Urinary bladder (tissue), 4 donors: Measurements from ENCODE around the gene SPOP. TPM values are rescaled to one million over a fixed set of nuclear protein-coding genes. Genes with fewer than 3 reads are reported as not detected.

Source experiments
- DNase-seq: peaks from one replicate; pipeline ENCODE4 v3.0.0-alpha.2; 2015; ENCODE audit errors: extremely low spot score
- H3K27ac ChIP-seq: one replicate; pipeline ENCODE4 v1.5.1; 2013; ENCODE audit warnings: low read depth, mild to moderate bottlenecking, moderate library complexity
- H3K36me3 ChIP-seq: one replicate; pipeline ENCODE4 v1.6.1; 2013; ENCODE audit warnings: mild to moderate bottlenecking, moderate library complexity; ENCODE audit not compliant: insufficient read depth
- H3K4me1 ChIP-seq: one replicate; pipeline ENCODE4 v1.6.1; 2013; ENCODE audit warnings: mild to moderate bottlenecking, moderate library complexity; ENCODE audit not compliant: insufficient read depth
- H3K4me3 ChIP-seq: one replicate; pipeline ENCODE4 v1.5.1; 2013; ENCODE audit warnings: low read depth, low read length
- WGBS: extraction: QIAGEN DNeasy Blood & Tissue Kit; methylation state at CpG from one replicate; pipeline ENCODE4 v1.1.7; 2013; 5-methylcytosine and 5-hydroxymethylcytosine counted together
- polyA plus RNA-seq: library from polyadenylated mRNA; stranded (reverse); fragments of 200-250 nt; gene quantifications from one replicate; pipeline ENCODE4 v1.2.3, GENCODE V29; 2013
- total RNA-seq: library from RNA; depleted of rRNA; stranded (reverse); fragments of >200 nt; gene quantifications from one replicate; pipeline ENCODE4 v1.2.3, GENCODE V29; 2014
- donor health status: healthy with polysubstance abuse.
- donor health status: healthy.

The SPOP gene
- total and polyA plus RNA-seq, 2 donors: 92.4 to 174 TPM

DNA sequence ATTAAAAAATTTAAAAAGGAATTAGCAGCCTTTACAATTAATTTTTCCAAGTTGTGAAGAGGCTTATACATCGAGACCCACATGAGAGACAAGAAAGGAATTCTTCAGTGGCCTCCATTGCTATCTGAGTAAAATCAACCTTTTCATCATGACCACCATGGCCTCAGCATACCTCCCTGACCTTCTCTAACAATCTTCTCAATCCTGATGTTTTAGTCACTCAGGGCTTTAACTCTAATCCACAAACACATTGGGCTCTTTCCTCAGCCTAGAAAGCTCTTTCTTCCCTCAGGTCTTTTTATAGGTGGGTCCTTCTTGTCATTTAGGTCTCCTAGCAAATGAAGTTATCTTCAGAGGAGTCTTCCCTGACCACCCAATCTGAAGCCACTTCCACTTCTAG lies 46.4 kb downstream of the SPOP start:
- Histone ChIP-seq H3K27ac (no peak overlapping the region), H3K4me3 (no peak overlapping the region), H3K4me1 (peaks cover 2% of the 10 kb centered on the region), H3K36me3 (no peaks in the 10 kb centered on the region)
- WGBS: 95% methylated on average over 1 of the region's 1 CpG
- no peak for DNase-seq

DNA sequence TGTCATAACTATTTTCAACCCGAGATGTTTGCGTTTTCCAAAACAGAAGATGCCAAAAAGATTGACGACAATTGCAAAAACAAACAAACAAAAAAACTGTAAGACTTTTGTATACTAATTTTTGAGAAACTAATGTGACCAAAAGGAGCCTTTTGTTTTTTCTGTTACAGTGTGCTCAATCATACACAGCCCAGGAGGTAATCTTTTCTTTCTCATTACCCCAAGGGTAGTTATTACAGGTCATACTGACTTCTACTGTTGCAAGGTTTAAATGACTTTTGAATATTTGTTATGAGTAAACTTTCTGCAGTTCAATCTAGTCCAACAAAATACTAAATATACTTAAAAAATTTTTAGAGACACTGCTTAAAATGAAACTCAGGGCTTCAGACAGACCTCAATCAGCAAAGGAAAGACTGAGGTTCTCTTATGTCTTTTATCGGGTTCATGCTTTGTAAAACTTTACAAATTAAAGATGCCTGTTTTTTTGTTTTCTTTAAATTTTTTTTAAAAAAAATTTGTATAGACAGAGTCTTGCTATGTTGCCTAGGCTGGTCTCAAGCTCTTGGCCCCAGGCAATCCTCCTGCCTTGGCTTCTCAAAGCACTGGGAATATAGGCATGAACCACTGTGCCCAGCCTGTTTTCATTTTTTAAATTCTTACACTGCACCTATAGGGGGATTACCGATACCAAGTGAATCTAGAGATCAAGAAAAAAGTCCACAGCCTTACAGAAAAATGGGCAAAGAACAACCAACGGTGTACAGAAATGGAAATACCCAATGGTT lies 47.6 kb downstream of the SPOP start:
- no peaks in the 10 kb centered on the region for H3K36me3 ChIP-seq
- DNase-seq: no peak
- H3K4me3 ChIP-seq: no peak overlapping the region
- H3K4me1 ChIP-seq: peaks cover 2% of the 10 kb centered on the region
- 60% methylated on average over 6 of the region's 6 CpGs for WGBS
- no peak overlapping the region for H3K27ac ChIP-seq

DNA sequence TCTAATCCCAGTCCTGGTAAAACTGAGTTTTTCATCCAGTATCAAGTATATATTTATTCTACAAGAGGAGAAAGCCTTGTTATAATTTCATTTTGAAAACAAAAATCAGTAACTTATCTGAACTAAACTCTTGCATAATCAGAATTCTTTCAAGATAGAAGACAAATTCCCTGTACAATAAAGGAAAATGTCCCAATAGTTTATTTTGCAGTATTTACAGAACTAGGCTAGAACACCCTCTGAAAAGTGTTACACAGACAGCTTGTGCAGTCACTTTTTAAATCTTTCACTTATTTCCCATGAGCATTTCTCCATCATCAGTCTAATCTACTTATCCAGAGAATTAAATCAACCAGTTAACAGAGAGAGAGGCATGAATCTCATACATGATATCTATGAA lies 48.5 kb downstream of the SPOP start:
- Histone ChIP-seq H3K4me1 (peaks cover 2% of the 10 kb centered on the region), H3K36me3 (no peaks in the 10 kb centered on the region), H3K27ac (peak overlapping the region; percentile 38), H3K4me3 (no peak overlapping the region)
- DNase-seq: no peak

DNA sequence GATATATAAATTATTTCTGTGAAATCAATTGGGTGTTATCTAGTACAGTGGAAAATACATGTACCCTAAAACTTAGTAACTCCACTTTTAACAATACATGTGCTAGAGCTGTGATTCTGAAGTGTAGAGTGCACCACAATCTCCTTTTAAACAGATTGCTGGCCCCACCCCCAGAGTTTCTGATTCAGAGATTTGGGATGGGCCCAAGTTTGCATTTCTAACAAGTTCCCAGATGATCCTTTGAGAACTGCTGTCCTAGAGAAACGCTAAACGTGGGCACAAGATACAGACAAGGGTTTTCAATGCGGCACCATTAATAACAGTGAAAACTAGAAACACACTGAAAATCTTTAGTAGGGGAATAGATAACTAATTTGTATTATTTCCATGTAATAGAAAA lies 53.0 kb downstream of the SPOP start:
- Histone ChIP-seq H3K4me1 (peaks cover 2% of the 10 kb centered on the region), H3K27ac (no peak overlapping the region)
- WGBS: 26% methylated on average over 3 of the region's 3 CpGs

DNA sequence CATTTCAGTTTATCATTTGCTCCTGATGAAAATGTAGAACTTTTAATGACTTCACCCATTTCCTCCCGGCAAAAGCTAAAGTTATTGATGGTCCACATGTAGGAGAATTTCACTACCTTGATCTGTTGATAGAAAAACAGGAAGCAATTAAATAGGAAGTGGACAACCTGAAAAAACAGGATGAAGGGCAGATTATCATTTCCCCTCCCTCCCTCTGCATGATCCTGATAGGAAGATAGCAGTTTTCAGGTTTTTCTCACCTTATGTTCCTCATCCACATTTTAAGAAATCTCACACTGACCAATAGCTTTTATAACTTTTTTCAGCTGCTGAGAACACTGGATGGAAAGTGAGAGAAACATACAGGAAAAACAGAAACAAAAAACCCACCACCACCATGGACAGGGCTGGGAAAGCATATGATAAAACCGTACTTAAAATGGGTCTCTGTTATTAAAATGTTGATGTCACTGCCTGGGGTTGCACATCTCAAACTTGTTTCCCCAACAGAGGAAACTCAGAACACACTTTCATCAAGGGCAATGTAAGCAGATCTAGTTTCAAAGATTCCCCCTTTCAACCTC lies 55.9 kb downstream of the SPOP start:
- Histone ChIP-seq H3K27ac (no peak overlapping the region), H3K4me1 (no peaks in the 10 kb centered on the region), H3K4me3 (no peak overlapping the region), H3K36me3 (peaks cover 12% of the 10 kb centered on the region)
- no peak for DNase-seq
- whole genome bisulfite sequencing: 51% methylated on average over 2 of the region's 2 CpGs

More for the DNA sequence above, 53.0 kb downstream of the SPOP start:
- H3K36me3 ChIP-seq: peaks cover 7% of the 10 kb centered on the region
- no peak for DNase-seq
- no peak overlapping the region for H3K4me3 ChIP-seq

DNA sequence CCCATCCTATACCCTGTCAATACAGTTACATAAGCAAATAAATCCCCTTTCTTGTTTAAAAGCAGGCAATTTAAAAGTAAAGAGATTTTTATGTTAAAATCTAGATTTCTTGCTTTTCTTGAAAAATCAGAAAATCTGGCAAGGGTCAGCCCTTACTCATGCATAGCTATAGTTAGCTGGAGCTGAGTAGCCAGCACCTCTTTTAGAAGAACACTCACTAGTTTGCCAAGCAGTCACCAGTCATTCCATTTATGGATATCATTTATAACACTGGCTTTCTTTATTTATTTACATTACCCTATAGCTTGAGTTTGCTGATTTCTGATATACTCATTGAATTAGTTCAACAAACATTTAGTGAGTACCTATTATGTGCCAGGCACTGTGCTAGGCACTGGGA lies 56.5 kb downstream of the SPOP start:
- Histone ChIP-seq H3K4me1 (no peaks in the 10 kb centered on the region), H3K36me3 (peaks cover 12% of the 10 kb centered on the region), H3K27ac (no peak overlapping the region), H3K4me3 (no peak overlapping the region)
- DNase-seq: no peak

DNA sequence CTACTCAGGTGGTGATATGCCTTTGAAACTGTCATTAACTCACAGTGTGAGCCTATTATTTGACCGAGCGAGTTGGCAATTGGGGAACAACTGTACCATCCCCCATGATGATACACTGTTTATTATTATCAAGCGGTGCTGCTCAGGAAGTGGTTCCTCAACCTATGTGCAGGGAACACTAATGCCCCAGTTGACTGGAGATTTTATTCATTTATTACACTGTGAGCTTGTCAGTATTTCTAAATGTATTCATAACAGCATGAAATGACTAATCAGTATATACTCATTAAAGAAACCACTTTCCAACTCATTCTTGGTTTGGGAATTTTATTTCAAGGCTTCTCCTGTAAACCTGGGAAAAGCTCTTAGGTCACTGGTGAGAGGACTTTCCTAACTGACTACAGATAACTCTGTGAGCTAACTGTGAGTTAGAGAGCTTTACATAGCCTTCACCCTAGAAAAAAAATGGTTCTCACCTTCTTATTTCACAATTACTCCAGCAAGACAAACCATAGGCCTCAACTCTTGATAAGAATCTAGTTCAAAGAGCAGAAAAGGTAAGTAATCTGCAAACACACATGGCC lies 59.8 kb downstream of the SPOP start:
- H3K36me3 ChIP-seq: peaks cover 10% of the 10 kb centered on the region
- 80% methylated on average over 3 of the region's 3 CpGs for WGBS
- H3K4me3 ChIP-seq: no peak overlapping the region
- H3K27ac ChIP-seq: no peak overlapping the region
- no peaks in the 10 kb centered on the region for H3K4me1 ChIP-seq
- no peak for DNase-seq

DNA sequence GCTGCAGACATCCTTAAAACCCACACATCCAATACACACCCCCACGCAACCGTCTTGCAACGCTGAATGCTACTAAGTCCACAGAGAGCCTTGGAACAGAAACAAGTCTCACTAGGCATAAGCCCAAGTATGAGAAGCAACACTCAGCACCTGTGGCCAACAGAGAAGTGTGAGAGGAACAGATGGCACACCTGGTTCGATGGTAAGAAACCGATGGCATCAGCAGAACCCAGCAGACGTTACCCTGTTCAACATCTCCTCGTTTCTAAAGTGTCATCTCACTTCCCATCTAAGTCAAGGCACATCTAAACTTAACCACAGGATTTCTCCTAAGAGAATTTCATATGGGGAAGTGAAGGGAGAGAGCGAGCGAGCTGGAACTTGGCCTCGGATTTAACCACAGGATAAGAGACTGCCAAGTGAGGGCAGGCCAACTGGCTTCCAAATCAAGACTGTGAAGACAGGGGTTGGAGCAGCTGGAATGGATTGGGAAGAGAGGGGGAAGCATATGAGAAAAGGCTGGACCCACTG lies 61.2 kb downstream of the SPOP start:
- no peak overlapping the region for H3K4me3 ChIP-seq
- 21% methylated on average over 10 of the region's 10 CpGs for WGBS
- no peak for DNase-seq
- H3K27ac ChIP-seq: no peak overlapping the region
- H3K36me3 ChIP-seq: peaks cover 8% of the 10 kb centered on the region
- no peaks in the 10 kb centered on the region for H3K4me1 ChIP-seq

DNA sequence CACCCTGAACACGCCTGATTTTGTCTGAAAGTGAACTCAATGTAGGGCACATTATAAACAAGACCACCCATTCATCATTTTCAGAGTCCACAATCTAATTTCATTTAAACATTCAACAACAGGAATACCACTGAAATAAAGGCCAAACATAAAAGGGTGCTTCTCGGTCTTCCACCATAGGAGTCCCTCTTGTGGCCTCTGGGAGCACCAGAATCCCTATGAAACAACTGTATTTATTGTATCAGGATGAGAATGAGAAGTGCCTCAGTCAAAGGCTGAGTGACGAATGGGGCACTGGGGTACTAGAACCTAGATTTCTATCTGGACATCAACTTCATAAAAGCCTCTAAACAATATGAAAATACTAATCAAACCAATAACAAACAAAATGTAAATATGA lies 61.8 kb downstream of the SPOP start:
- Histone ChIP-seq H3K4me1 (no peaks in the 10 kb centered on the region), H3K4me3 (no peak overlapping the region), H3K27ac (no peak overlapping the region), H3K36me3 (peaks cover 7% of the 10 kb centered on the region)
- no peak for DNase-seq
- 42% methylated on average over 3 of the region's 3 CpGs for WGBS

DNA sequence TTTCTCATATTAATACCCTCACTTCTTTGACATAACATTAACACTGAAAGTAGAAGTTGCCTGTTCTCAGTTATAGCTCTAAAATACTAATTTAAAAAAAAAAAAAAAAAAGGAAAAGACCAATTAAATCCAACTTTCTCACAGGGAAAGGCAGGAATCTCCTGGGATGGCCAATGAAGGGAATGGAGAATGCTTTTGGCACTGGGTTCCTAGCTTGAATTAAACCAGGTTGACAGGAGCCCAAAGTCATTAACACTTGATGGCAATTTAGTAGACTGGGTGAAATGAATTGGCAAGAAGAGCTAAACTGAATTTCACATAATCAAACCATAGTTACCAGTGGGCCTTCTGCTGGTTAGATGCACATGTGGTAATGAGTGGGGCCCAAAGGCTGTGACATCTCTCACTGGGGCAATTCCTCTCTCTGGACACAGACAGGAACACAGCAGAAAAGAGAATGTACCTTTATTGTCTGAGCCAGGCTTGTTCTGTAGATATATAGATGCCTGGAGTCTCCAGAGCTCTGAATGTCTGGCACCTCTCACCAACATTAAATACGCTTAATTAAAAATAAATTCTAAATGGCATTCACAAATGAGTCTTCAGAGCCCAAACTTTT lies 64.6 kb downstream of the SPOP start:
- H3K4me1 ChIP-seq: no peaks in the 10 kb centered on the region
- H3K4me3 ChIP-seq: no peak overlapping the region
- WGBS: 93% methylated on average over 1 of the region's 1 CpG
- no peak overlapping the region for H3K27ac ChIP-seq
- DNase-seq: no peak
- peaks cover 2% of the 10 kb centered on the region for H3K36me3 ChIP-seq

DNA sequence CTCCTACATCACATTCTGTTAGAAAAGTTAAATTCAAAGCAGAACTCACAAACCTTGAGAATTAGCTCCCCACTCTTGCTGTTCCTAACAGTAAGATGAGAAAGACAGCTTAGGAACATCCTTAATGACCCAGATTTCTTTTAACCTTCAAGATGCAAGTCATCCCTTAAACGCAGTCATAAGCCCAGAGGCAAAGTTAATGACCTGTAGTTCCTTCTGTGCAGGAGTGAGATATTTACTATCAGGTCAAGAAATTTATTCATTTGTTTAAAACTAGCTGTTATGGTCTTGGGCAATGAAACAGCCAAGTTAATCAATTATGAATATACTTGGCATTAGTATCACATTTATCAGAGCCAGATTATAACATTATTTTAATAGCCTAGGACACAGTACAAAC lies 65.2 kb downstream of the SPOP start:
- H3K36me3 ChIP-seq: no peaks in the 10 kb centered on the region
- H3K4me3 ChIP-seq: no peak overlapping the region
- H3K4me1 ChIP-seq: no peaks in the 10 kb centered on the region
- DNase-seq: no peak
- WGBS: 63% methylated on average over 1 of the region's 1 CpG
- H3K27ac ChIP-seq: no peak overlapping the region

DNA sequence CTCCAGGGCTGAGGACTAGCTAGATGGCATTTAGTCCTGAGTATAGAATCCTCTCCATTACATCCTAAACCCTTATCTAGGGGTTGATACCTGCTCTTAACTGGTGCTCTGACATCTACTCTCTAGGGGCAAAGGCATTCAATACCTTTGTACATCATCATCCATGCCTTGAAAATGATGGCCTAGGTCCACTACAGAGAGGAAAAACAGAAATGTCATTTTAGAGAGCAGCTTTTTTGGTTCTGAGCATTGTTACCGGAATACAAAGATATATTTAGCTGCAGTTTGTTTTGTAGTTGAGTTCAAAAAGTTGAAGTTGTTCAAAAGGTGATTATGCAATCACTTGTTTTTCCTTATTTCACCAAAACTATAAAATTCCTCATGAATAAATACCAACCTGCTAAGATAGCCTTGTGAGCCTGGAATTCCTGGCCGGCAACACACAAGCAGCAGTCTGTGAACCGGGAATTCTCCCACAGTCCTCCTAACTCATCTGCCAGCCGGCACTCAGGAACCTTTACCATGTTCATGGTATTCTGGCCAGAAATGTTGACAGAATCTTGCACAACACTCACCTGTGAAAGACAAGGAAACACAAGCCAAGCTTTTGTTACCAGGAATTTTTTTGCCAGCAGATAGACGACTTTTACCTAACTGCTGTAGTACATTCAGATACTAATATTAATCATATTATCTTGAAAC lies 66.9 kb downstream of the SPOP start:
- no peaks in the 10 kb centered on the region for H3K36me3 ChIP-seq
- peak overlapping the region; percentile 38 for H3K27ac ChIP-seq

DNA sequence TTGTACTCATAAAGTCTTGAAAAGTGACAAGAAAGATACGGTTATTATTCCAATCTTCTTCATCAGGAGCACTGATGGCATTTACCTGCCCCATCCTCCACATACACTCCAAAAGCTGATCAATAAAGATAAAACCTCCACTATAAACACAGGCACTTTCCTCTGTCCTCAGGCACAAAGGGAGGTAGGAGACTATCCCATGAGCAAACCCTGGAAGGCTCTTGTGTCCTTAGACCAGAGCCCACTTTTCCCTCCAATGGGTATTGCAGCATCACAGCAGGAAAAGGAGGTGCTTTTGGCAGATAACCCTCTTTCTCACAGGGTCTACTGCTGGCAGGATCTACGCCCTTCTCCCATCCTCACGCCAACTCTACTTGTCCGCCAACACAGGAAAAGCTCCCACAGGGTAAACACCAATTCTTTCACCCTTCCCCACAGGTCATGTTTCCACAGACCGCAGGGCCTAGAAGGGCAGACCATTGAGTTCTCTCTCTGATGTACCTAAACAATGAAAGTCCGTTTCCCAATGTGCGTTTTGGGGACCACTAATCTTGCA lies 73.5 kb downstream of the SPOP start:
- 85% methylated on average over 7 of the region's 7 CpGs for WGBS
- Histone ChIP-seq H3K36me3 (peaks cover 3% of the 10 kb centered on the region), H3K4me1 (no peaks in the 10 kb centered on the region), H3K27ac (no peak overlapping the region), H3K4me3 (no peak overlapping the region)
- DNase-seq: no peak

More for the DNA sequence above, 66.9 kb downstream of the SPOP start:
- no peak for DNase-seq
- 60% methylated on average over 5 of the region's 5 CpGs for WGBS
- H3K4me3 ChIP-seq: no peak overlapping the region
- no peaks in the 10 kb centered on the region for H3K4me1 ChIP-seq
